Measurements from ENCODE around the gene EXOC1. TPM values are rescaled to one million over a fixed set of nuclear protein-coding genes. Genes with fewer than 3 reads are reported as not detected.

EXOC1 gene
- total and polyA plus RNA-seq, 2 of the 4 experiments (the other 2 are of a cell fraction) = 19.9 to 49.5 TPM

DNA sequence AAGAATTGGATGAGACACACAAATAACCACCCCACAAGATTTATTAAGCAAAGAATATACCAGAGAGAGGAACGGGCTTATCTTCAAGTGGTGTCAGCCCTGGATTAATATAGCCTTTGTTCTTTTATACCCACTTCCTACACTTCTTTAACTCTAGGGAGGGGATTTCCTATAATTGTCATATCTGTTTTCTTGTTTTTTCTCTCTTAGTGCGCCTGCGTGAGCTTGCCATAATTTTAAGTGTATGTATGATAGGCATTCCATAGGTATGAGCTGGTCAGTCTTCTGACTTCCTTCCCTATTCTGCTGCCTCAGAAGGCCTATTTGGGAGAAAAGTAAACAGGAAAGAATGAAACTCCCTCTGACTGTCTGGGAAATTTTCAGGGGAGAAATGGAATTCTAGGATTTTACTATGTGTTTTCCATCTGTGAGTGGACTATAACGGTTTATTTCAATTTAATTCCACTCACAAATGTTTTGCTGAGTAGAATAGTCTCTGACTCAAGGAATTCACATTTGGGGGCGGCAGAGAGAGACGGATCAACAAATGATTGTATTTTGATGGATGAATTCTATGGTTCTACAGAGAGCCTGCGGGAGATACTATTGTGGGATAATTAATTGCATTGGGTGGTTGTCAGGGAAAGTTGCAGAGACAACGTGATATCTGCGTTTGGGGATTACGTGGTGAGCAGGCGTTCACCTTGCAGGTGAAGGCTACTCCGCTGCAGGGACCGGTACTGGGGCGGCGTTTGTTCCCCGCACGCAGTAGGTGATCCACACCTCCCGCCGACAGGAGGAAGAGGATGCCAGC, 94.7 kb downstream of the EXOC1 start:
- no peaks in the 10 kb centered on the region for H3K9me1 ChIP-seq (ENCODE audit: insufficient read depth, low read length)
- H3K9ac ChIP-seq (ENCODE audit: low read depth, low read length) = peak overlapping the region; percentile 86
- H3K4ac ChIP-seq (ENCODE audit: low read depth, low read length) = peak overlapping the region; percentile 99
- intact Hi-C loops (cut with micrococcal nuclease) = loop anchor here (1.0 to 2.0 kb wide), 7 partner anchors 15 to 888 kb away; partner anchors contain the start of gene AASDH
- peak overlapping the region; percentile 99; the same call in 2 of the 3 replicates for H2BK15ac ChIP-seq (ENCODE audit: low read depth, low read length)
- TF ChIP-seq MAFK (IDR thresholded peaks at IDR 0.05; ENCODE audit: low read depth, low read length) (peak; percentile 53), CHD1 (IDR thresholded peaks at IDR 0.05; ENCODE audit: low read depth, low read length) (0 out of 2 replicates have a peak, but pooled peaks have one; percentile 36), RFX5 (IDR thresholded peaks at IDR 0.05; ENCODE audit: low read depth, low read length) (no peak), POLR2A (IDR thresholded peaks at IDR 0.05; ENCODE audit: low read depth, low read length) (peak; percentile 33; the same call in 1 of the 2 replicates), MXI1 (IDR thresholded peaks at IDR 0.05; ENCODE audit: borderline replicate concordance, low read depth, low read length) (no peak), MAZ (IDR thresholded peaks at IDR 0.05; ENCODE audit: borderline replicate concordance, low read depth, low read length) (no peak), CEBPB (IDR thresholded peaks at IDR 0.05; ENCODE audit: low read depth, low read length) (no peak), FOS (IDR thresholded peaks at IDR 0.05; ENCODE audit: low read depth, low read length) (no peak; the same call in 1 of the 2 replicates), BHLHE40 (IDR thresholded peaks at IDR 0.05; ENCODE audit: low read depth, low read length) (0 out of 2 replicates have a peak, but pooled peaks have one; percentile 19), RAD21 (IDR thresholded peaks at IDR 0.05; ENCODE audit: low read length) (no peak)
- no peaks in the 10 kb centered on the region for H3K9me3 ChIP-seq (ENCODE audit: control insufficient read depth, insufficient read depth, low read length)
- peak overlapping the region; percentile 91 for H2BK20ac ChIP-seq (ENCODE audit: low read depth, low read length)
- H4K91ac ChIP-seq (ENCODE audit: insufficient read depth, low read depth, low read length) = peak overlapping the region; percentile 97
- CTCF ChIA-PET = interaction anchor here (0.6 to 2.4 kb wide), 11 partner anchors 9 to 610 kb away, joined by 3 to 11 read pairs (median 3); no protein-coding TSS in a partner anchor
- peak overlapping the region; percentile 96 for H3K56ac ChIP-seq (ENCODE audit: extremely low read depth, insufficient read depth, low read length)
- no peaks in the 10 kb centered on the region for H3K27me3 ChIP-seq (ENCODE audit: control insufficient read depth, insufficient read depth, low read length)
- dilution Hi-C loops (cut with HindIII; ENCODE audit: low sequenced_read_pairs, unreplicated experiment) = no loop called here
- peak overlapping the region; percentile 98 for H3K14ac ChIP-seq (replicated peaks; ENCODE audit: low read depth, low read length)
- H3K79me1 ChIP-seq (ENCODE audit: low read depth in 1 of 2, low read length in 2 of 2) = peaks cover 11 to 29% of the 10 kb centered on the region in 2 experiments
- peak overlapping the region; percentile 96 for H2BK5ac ChIP-seq (ENCODE audit: low read depth, low read length, poor library complexity, severe bottlenecking)
- peaks cover 6% of the 10 kb centered on the region for H3K4me1 ChIP-seq (ENCODE audit: control insufficient read depth, insufficient read depth, low read length)
- H4K8ac ChIP-seq (ENCODE audit: low read depth in 2 of 2, low read length in 2 of 2) = peak overlapping the region; percentile 91 to 98
- H2AFZ ChIP-seq (replicated peaks; ENCODE audit: low read length, poor library complexity) = peak overlapping the region; percentile 98
- no TSS peak for BruUV-seq (replicated peaks)
- H3K4me3 ChIP-seq (ENCODE audit: insufficient read depth, low read depth, low read length) = peak overlapping the region; percentile 79
- H3K27ac ChIP-seq (ENCODE audit: insufficient read depth, low read length) = peak overlapping the region; percentile 99
- in situ Hi-C loops (cut with MboI; ENCODE audit: low sequenced_read_pairs) = no loop called here
- peak overlapping the region; percentile 96 for H3K4me2 ChIP-seq (ENCODE audit: low read depth, low read length)
- H2AK9ac ChIP-seq (replicated peaks; ENCODE audit: low read depth, low read length, poor library complexity) = peak overlapping the region; percentile 98
- H2BK120ac ChIP-seq (ENCODE audit: low read depth, low read length) = peak overlapping the region; percentile 99
- H2AK5ac ChIP-seq (ENCODE audit: low read depth, low read length) = peak overlapping the region; percentile 91
- no peaks in the 10 kb centered on the region; the same call in 1 of the 2 replicates for H3K36me3 ChIP-seq (ENCODE audit: control insufficient read depth, insufficient read depth, low read length)
- peak; percentile 54 for ATAC-seq (ENCODE audit: low read depth)
- DNase-seq = peak; percentile 98
- peak overlapping the region; percentile 92 for H4K5ac ChIP-seq (ENCODE audit: low read depth, low read length)
- POLR2A ChIA-PET (ENCODE audit: unreplicated experiment) = interaction anchor here (1.1 kb wide), 1 partner anchor 82 kb away, joined by 5 read pairs; no protein-coding TSS in a partner anchor
- H4K20me1 ChIP-seq (ENCODE audit: insufficient read depth, low read length) = 0 out of 2 replicates have a peak, but pooled peaks cover 3% of the 10 kb centered on the region
- peak overlapping the region; percentile 99 for H3K23ac ChIP-seq (ENCODE audit: low read depth, low read length)
- 0% methylated on average over 10 of the region's 19 CpGs; no CpG with 5 or more reads in 1 of the 2 experiments for WGBS, 2 experiments (ENCODE audit: extremely low coverage in 2 of 2, insufficient read length in 1 of 2)
- peak overlapping the region; percentile 90 for H3K18ac ChIP-seq (ENCODE audit: low read depth, low read length)
